GM04503 (cell line): ENCODE data around the gene PHC2.

Experiments used
- DNase-seq: peaks from one replicate; pipeline ENCODE4 v3.0.0-alpha.2; 2012; ENCODE audit warnings: low read depth

The PHC2 gene

DNA sequence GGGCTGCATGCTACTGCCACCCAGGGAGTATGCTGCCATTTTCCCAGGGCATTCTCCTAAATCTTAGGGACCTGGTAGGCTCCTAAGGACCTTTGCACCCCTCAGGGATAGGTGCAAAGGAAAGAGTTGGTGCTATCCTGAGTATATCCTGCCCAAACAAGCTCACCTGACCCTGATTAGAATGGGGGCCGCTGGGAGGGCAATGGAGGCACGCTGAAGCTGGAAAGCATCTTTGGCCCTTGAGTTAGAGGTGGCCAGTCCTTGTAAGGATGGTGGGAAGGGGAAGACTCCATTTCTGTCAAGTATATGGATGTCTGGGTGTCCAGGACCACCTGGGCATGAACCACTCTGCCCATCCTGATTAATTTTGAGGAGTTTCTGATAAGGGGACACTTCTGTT lies 61.1 kb downstream of the PHC2 start:
- no peak for DNase-seq

DNA sequence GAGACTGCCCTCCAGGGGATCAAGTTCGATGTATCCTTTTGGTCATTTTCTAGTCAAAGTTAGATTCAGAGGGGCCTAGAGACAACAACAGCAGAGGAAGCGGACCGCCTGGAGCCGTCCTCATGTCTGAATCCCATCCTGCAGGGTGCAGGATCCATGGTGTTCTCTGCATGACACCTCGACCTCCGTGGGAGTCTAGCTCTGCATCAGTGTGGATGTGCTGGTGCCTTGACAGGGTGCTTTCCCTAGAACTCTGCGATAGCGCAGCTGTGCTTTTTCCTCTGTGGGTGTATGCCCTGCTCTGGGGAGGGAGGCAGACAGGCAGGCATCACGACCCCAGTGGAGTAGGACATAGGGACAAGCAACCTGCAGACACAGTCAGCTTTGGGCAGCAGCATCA lies 61.8 kb downstream of the PHC2 start:
- DNase-seq = no peak

DNA sequence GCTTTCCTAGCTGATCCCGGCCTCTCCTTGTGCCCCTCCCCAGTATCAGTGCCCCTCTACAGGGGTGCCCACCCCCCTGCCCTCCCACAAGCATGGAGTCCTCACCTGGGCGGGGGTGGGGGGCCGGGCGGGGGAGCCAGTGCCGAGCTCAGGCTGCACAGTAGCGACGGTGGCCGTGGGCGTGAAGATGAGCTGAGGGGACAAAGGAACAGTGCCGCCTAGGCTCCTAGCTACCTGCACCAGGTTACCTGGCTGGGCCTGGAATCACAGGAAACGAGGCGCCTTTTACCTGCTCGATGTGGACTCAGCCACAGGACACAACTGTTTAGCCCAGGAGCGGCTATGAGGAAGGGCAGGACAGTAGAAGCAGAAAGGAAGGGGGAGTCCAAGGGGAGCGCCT lies 62.5 kb downstream of the PHC2 start:
- no peak for DNase-seq

DNA sequence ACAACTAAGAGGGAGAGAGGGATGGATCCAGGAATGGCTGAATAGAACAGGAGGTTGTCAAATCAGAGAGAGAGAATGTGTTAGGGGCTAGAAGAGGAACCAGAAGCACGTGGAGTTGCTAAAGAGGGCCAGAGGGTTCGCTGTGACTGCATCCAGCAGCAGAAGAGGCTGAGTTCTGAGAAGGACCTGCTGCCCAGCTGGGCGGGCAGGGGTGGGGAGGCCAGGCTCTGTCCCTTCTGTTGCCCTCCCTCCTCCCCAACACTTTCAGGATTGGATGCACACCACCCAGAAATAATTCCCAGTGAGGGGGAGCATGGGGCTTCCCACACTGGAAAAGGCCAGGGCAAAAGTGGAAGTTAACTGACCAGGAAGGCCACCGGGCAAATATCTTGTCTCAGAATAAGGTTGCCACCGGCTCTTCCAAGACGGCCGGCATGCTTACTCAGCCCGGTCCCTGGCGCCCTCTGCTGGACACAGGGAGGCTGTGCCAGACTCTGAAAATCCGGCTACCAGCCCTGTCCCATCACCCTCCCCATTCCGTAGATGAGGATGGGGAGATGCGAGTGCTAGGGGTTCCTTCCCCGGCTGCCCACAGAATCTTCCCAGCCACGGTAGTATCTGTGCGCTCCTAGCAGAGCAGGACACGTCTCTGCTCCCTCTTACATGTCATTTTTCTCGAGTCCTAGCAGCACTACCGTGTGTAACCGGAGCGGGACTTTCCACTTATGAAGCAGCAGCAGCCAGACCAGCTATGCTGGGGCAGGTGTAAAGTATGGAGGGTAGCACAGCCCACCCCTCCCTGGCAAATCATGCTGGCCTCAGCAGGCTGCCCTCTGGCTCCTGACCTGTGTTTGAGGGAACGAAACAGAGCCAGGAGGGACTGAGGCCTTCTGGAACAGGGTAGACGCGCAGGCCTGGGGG lies 63.1 kb downstream of the PHC2 start:
- DNase-seq = no peak

DNA sequence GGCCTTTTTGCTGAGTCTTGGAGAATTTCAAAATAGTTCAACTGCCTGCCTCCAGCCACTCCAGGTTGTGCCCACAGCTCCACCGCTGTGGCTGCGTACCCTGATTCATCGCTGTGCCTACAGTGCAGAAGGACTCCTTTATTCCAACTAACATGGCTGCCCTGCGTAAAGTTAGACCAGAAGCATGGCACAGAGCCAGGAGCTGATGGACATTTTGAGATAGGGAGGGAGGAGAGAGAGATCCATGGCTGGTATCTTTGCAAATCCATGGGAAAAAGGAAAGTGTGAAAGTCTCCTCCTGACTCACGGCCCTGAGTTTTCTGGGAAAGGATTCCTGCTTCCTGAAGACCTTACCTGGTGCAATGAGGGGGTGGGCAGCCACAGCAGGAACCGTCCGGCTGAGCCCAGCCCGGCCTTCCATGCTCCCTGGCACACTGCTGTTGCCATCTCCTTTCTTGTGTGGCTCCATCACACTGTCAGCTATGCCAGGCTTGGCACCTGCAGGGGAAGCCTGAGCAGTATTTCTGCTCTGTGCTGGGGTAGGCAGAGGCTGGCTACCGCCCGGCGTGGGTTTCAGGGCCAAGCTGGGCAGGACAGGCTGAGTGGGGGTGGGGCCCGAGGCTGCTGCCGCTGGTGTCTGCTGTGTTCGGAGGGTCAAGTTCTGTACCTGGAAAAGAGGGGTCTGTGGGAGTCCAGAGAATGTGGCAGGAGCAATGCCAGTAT lies 64.0 kb downstream of the PHC2 start:
- no peak for DNase-seq

DNA sequence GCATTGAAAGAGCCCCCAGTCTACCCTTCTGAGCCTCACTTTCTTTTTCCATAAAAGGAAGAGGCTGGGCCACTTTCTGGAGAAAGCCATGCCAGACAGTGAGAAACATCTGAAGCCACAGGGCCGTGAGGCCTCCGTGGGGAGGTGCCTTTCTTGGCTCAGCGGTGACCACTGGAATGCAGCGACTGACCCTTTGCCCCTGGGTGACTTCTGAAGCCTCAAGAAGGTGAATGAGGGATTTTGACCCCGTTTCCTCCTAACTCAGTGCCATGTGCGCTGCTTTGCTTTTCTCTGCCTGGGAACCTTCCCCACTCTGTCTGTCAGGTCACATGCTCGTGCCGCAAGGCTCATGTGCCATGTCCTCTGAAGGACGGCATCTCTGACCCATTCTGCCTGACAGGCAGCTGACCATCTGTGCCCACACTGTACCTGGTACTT lies 65.3 kb downstream of the PHC2 start:
- DNase-seq = no peak

DNA sequence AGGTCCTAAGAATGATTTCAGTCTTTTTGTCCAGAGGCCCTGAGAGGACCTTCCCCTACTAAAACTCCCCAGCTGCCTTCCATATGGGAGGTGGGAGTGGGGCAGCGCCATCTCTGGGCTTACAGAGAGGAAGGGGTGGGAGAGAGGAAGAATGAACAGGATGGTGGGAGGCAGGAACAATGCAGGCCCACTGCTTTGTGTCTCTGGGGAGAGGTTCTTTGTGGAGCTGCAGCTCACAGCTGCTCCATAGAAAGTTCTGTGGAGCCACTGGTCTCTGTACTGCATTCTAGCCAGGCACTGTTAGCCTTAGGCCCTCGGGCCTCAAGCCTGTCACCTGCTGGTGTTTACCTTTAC lies 66.4 kb downstream of the PHC2 start:
- no peak for DNase-seq

DNA sequence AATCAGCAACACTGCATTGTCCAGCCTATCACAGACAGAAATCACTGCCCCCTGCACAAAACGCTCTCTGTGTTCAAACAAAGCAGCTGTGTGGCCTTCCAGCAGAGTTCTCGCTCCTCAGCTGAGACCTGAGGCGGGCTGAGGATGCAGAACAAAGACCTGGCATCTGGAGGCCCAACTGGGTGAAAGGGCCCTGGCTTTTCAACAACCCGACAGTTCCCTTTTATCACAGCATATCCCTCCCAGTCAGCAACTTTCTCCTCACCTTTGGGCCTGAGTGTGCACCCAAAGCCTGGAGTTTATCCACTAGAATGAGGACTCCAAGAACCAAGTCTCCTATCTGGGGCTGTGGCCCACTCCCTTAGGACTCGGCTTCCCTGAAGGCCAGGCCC lies 67.4 kb downstream of the PHC2 start:
- no peak for DNase-seq

DNA sequence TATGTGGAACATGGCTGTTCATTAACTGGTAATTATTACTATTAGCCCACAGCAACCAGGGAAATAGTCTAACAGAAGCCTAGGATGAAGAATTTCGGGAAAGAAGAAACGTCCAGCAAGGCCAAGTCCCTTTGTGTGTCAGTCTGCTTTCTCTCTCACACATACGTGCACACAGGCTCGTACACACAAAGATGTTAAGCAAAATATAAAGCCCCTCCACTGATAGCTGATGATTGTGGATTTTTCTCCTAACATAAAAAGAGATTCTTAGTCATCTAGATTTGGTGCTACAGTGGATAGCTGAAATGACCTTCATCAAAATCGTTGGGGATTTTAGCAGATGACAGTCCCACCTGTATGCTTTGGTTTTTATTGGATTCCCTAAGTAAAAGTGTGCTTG lies 67.9 kb downstream of the PHC2 start:
- DNase-seq = no peak

DNA sequence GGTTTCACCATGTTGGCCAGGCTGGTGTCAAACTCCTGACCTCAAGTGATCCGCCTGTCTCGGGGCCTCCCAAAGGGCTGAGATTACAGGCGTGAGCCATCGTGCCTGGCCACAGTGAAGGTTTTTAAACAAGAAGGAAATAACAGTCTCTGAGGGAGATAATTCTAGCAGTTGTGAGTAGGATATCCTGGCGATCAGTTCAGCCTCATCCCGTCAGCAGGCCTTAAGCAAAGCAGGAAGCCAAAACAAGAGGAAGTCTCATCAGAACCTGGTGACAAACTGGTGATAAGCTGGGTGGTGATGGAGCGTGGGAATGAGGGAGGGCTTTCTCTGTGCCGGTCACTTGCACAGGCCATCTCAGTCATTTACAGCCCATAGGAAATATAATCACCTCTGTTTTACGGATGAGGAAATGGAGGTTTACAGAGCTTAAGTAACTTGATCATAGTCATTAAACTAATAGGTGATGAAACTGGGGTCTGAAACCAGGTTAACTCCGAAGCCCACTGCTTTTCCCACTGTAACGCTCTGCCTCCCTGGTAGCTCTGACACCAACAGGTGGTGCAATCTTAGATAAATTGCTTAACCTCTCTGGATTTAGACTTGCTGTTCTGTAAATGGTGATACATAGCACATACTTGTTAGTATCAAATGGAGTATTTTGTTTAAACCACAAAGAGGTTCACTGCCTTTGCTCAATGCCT lies 69.2 kb downstream of the PHC2 start:
- DNase-seq = no peak

DNA sequence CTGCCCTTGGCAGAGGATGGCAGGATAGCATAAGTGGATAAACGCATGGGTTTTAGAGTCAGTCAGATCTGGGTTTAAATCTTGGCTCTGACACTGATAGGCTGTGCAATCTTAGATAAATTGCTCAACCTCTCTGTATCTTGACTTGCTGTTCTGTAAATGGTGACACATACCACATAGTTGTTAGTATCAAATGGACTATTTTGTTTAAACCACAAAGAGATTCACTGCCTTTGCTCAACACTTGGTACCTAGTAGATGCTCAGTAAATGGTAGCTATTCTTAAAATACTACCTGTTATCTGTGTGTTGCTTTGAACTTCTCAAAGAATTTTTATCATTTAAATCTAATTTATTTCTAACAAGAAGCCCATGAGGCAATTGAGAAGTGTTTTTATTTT lies 70.5 kb downstream of the PHC2 start:
- DNase-seq = no peak

DNA sequence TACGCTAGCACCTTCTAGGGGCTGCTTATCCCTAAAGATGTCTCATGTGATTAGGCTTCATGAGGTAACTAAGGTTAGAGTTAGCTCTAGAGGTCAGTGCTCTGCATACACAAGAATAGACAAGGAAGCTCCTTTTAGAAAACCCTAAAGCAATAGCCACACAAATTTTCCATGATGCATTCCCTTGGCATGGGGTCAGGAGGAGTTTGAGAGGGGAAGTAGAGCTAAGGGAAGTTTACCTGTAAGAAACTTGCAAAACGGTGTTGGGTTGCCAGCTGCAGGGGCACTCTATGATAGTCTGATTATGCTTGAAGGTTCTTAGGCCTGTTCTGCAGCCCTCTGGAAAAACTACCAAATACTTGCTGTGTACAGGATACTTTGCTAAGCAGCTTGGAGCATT lies 71.0 kb downstream of the PHC2 start:
- DNase-seq = no peak

DNA sequence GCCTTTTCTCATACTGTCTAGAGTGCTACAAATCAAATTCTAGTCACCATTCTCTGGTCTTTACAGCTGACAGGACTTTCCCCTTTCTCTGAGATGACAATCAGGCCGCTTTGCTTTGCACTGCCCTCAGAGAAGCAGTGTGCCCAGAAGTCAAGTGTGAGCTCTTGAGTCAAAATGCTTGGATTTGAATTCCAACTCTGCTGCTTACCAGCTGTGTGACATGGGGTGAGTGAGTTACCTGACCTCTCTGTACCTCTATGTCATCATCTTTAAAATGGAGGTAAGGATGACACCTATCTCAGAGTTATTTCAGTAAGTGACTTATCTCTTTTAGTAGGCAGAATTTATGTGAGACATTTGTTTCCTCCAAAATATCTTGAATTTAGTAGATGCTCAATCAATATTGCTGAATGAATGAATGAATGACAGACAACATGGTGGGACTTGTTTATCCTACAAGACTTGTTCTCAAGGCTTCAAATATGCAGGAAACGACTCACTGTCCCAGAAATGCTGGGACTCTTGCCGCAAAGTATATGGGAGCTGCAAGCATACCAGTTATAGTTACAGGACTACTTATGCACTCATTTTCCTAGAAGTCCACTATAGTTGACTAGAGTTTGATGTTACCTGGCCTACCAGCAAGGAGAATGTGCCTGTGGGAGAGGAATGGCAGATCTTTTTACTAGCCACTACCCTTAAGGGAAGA lies 71.9 kb downstream of the PHC2 start:
- no peak for DNase-seq

DNA sequence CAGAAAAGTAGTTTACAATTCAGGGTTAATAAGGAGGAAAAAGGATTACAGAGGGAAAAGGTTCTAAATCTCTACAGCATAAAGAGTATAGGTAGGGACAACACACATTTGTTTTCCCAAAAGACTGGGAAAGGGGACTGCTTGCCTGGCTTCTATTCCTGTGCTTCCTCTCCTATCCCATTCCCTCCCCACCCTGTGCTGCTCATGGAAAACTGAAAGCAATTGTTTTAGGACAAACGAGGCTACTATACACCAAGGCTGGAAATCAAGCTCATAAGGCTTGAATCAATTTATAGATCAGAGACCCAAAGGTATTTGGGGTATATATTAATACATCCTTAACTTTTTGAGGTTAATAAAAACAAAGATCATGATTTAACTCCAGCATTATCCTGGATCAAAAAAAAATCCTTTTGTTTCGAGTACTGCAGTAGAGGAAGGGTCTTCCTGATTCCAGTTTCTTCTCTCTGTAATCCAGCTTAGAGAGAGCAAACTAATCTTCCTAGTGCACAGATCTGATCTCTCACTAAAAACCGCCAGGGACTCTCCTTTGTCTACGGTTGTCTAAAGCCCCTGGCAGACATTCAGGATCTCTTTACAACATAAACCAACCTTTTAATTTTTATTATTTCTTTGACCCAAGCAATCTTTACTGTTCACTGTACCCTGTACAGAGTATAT lies 72.6 kb downstream of the PHC2 start:
- no peak for DNase-seq

DNA sequence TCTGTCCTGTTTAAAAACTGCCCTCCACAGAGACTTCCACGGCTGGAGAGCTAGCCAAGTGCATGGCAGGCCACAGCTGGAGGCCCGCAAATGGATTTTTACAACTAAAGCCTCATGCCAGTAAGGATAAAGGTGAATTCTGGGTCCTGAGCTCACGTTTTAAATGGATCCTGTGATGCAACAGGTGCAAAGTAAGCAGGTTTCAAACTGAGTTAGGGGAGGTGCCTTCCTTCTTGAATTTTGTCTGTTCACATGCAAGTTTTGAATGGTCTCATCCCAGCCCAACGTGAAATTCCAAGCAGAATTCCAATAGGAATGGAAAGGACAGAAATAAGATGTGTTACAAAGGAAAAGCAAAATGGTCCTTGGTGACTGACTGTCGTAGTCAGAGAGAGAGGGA lies 73.8 kb downstream of the PHC2 start:
- DNase-seq = no peak

DNA sequence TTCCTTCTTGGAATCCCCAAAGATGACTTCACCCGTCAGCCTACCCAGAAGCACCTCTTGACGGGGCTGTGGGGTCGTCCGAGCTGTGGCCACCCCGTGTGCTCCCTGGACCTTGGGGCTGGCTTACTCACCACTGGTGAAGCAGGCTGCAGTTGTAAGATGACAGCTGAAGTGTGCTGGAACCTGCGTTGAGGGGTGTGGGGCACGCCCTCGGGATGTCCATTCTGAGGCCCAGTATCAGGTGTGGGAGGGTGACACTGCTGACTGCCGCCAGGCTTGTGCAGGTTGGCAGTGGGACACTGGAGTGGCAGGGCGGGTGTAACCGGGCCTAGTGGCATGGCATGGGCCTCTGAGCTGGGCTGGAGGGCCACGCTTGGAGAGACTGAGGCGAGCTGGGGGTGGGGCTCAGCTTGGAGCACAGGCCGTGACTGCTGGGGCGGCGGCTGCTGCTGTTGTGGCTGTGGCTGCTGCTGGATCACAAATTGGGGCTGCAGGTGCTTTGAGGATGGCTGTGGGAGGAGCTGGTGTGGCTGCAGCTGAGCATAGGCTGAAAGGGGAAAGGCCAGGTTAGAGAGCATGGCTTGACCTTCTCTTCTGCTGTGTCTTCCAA lies 76.1 kb downstream of the PHC2 start:
- no peak for DNase-seq

DNA sequence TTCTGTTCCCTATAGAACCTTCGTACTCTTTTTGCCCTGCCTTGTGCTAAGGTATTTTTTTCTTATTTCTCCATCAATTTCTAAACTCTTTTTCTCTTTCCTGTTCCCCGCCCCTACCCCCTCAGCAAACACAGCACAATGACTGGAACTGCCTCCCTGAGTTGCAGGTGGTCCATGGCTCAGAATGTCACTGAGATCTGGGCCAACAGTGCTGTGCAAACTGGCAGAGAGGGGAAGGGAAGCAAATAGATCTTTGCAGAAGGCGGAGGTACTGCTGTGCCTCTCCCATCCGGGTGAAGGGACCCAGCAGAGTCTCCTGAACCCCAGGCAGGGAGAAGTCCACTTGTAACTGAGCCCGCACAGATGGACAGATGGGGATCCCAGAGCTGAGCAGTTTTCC lies 77.4 kb downstream of the PHC2 start:
- no peak for DNase-seq

DNA sequence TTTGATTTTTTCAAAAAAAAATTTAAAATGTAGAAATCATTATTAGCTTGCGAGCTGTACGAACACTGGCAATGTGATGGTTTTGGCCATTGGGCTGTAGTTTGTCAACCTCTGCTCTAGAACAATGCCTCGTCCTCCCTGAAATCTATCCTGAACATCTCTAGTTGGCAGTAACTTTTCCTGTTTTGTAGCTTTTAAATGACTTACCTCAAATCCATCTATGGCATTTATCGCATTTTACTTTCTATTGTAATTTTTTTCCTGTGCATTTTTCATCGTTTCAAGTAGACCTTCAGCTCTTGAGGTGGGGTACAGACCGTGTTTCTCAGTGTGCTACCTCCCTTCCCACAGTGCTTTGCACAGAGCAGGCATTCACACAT lies 79.6 kb downstream of the PHC2 start:
- DNase-seq = no peak

DNA sequence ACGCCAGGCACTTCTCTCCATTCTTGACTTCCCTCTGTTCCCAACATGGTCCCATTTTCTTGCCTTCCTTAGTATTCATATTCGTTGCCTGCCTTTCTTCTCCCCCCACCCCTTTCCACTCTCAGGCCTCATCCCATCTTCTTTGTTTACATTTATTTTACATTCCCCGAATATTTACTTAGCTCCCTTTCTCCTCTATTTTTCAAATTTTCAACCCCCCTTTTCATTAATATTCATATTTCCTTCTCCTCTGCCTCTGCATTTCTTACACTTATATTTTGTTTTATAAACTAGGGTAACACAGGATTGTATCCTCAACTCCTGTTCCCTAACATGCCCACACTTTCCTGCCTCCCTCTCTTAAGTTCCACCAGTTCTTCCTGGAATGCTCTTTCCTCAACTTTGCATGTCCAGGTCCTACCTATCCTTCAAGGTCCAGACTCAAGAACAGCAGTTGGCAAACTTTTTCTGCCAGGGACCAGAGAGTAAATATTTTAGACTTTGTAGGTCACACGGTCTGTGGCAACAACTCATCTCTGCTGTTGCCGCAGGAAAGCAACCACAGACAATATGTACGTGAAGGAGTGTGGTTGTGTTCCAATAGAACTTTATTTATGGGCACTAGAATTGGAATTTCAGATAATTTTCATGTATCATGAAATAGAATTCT lies 80.1 kb downstream of the PHC2 start:
- DNase-seq = no peak

DNA sequence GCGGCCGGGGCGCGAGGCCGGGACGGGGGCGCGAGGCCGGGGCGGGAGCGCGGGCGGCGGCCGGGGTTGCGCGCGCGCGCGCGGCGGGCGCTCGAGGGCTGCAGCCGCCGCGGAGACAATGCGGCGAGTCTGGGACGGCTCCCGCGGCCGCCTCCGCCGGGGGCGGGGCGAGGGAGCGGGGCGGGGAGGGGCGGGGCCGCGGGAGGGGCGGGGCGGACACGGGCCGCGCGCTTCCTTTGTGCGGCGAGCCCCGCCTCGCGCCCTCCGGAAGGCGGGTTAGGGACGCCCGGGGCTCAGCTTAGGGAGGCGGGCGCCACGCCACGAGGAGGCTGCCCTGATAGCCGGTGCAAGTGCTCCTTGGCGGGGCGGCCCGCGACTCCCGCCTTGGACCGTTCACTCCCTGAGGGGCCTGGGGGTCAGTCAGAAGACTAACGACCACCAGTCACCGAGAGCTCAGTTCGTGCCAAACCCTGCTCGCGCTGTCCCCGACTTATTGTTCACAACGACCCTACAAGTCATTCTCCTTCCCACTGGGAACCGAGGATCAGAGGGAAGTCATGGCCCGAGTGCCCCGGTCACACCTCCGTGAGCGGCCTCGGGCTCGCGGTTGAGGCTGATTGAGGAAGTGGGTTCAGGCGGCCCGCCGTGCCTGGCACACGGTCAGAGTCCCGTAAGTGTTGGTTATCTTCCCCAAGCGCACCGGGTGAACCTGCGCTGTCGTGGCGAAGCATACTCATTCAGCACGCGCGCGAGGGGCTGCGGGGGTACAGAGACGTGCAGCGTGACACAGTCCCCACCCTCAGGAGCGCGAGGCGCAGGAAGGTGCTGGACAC lies 80.9 kb downstream of the PHC2 start:
- DNase-seq = no peak
